KOPT-K1 (cell line): ENCODE data around the gene LEF1.
A peak's percentile ranks its signal among the peaks of the same experiment; 100 is the strongest.
"Not testable (repeated sequence)": the region's sequence is repeated elsewhere in the genome, so short reads cannot be mapped to it uniquely, and the experiment has no call there.

Source experiments
- H3K27ac ChIP-seq: fragments of 200-600 bp; sonication (generic); 2 replicates; pipeline ENCODE4 v1.5.1; 2016; ENCODE audit warnings: antibody characterized with exemption, mild to moderate bottlenecking, low read depth, low read length; ENCODE audit not compliant: poor library complexity, severe bottlenecking
- H3K36me3 ChIP-seq: fragments of 200-600 bp; sonication (generic); 2 replicates; pipeline ENCODE4 v1.5.1; 2017; ENCODE audit warnings: antibody characterized with exemption, mild to moderate bottlenecking, low read length, moderate library complexity; ENCODE audit not compliant: insufficient read depth
- H3K9me3 ChIP-seq: fragments of 200-600 bp; sonication (generic); 2 replicates; pipeline ENCODE4 v1.5.1; 2017; ENCODE audit warnings: antibody characterized with exemption, low read length, mild to moderate bottlenecking; ENCODE audit not compliant: insufficient read depth, poor library complexity, severe bottlenecking

LEF1 gene

GRCh38 chr4:108035691-108036090 lies 133.0 kb downstream of the LEF1 start:
- peak overlapping the region; percentile 95 for H3K27ac ChIP-seq
- no peaks in the 10 kb centered on the region for H3K9me3 ChIP-seq
- H3K36me3 ChIP-seq = peaks cover 36% of the 10 kb centered on the region

- Histone ChIP-seq H3K27ac (peak overlapping the region; percentile 95), H3K9me3 (no peaks in the 10 kb centered on the region), H3K36me3 (peaks cover 36% of the 10 kb centered on the region)
Observed at GRCh38 chr4:108034565-108034964, 134.2 kb downstream of the LEF1 start.

- H3K9me3 ChIP-seq = no peaks in the 10 kb centered on the region
- H3K36me3 ChIP-seq = peaks cover 41% of the 10 kb centered on the region
- peak overlapping the region; percentile 95 for H3K27ac ChIP-seq
Observed at GRCh38 chr4:108033348-108033747, 135.4 kb downstream of the LEF1 start.

- peak overlapping the region; percentile 72 for H3K27ac ChIP-seq
- peaks cover 59% of the 10 kb centered on the region for H3K36me3 ChIP-seq
- H3K9me3 ChIP-seq = no peaks in the 10 kb centered on the region
Observed at GRCh38 chr4:108031427-108032083, 137.2 kb downstream of the LEF1 start.

GRCh38 chr4:108030332-108030731 lies 138.4 kb downstream of the LEF1 start:
- no peaks in the 10 kb centered on the region for H3K9me3 ChIP-seq
- peak overlapping the region; percentile 72 for H3K27ac ChIP-seq
- peaks cover 70% of the 10 kb centered on the region for H3K36me3 ChIP-seq

- peak overlapping the region; percentile 72 for H3K27ac ChIP-seq
- no peaks in the 10 kb centered on the region for H3K9me3 ChIP-seq
- peaks cover 70% of the 10 kb centered on the region for H3K36me3 ChIP-seq
Observed at GRCh38 chr4:108029731-108030130, 139.0 kb downstream of the LEF1 start.

- Histone ChIP-seq H3K36me3 (peaks cover 71% of the 10 kb centered on the region), H3K9me3 (no peaks in the 10 kb centered on the region), H3K27ac (peak overlapping the region; percentile 72)
Observed at GRCh38 chr4:108029016-108029720, 139.6 kb downstream of the LEF1 start.

- Histone ChIP-seq H3K27ac (no peak overlapping the region), H3K36me3 (peaks cover 87% of the 10 kb centered on the region), H3K9me3 (no peaks in the 10 kb centered on the region)
Observed at GRCh38 chr4:108024878-108025165, 143.9 kb downstream of the LEF1 start.

GRCh38 chr4:108024085-108024877 lies 144.5 kb downstream of the LEF1 start:
- Histone ChIP-seq H3K9me3 (no peaks in the 10 kb centered on the region), H3K27ac (no peak overlapping the region), H3K36me3 (peaks cover 92% of the 10 kb centered on the region)

- H3K36me3 ChIP-seq = peaks cover 91% of the 10 kb centered on the region
- peak overlapping the region; percentile 13 for H3K27ac ChIP-seq
- no peaks in the 10 kb centered on the region for H3K9me3 ChIP-seq
Observed at GRCh38 chr4:108018884-108019187, 149.9 kb downstream of the LEF1 start.

GRCh38 chr4:108018040-108018883 lies 150.5 kb downstream of the LEF1 start:
- H3K36me3 ChIP-seq = peaks cover 91% of the 10 kb centered on the region
- H3K9me3 ChIP-seq = no peaks in the 10 kb centered on the region
- H3K27ac ChIP-seq = peak overlapping the region; percentile 45

GRCh38 chr4:108013955-108014354 lies 154.8 kb downstream of the LEF1 start:
- no peak overlapping the region for H3K27ac ChIP-seq
- H3K36me3 ChIP-seq = peaks cover 88% of the 10 kb centered on the region
- H3K9me3 ChIP-seq = no peaks in the 10 kb centered on the region

GRCh38 chr4:108013327-108013726 lies 155.4 kb downstream of the LEF1 start:
- peaks cover 85% of the 10 kb centered on the region for H3K36me3 ChIP-seq
- H3K9me3 ChIP-seq = no peaks in the 10 kb centered on the region

GRCh38 chr4:108012382-108012781 lies 156.3 kb downstream of the LEF1 start:
- H3K36me3 ChIP-seq = peaks cover 82% of the 10 kb centered on the region
- H3K27ac ChIP-seq, H3K9me3 ChIP-seq: not testable (repeated sequence)

More at GRCh38 chr4:108013327-108013726, 155.4 kb downstream of the LEF1 start:
- no peak overlapping the region for H3K27ac ChIP-seq

- Histone ChIP-seq H3K36me3 (peaks cover 62% of the 10 kb centered on the region), H3K9me3 (no peaks in the 10 kb centered on the region), H3K27ac (no peak overlapping the region)
Observed at GRCh38 chr4:108010167-108010566, 158.6 kb downstream of the LEF1 start.
